Activated CD4-positive, alpha-beta T cell treated with anti-CD3 and anti-CD28 coated beads, Interleukin-10, Interleukin-2, amounts not matched to agents 100 ng/mL and 50 ng/mL, durations not matched to agents 16 hours and 8 hours (primary cell): ENCODE data around the gene GPR89B.
"Not testable (repeated sequence)": the region's sequence is repeated elsewhere in the genome, so short reads cannot be mapped to it uniquely, and the experiment has no call there.

Source experiments
- DNase-seq: peaks from one replicate; pipeline ENCODE4 v3.0.0-alpha.2; 2020

GPR89B gene

GRCh38 chr1:147928236-147929132 lies at the start of gene GPR89B:
Gene GPR89B (plus strand): TSS chr1:147928420. CDS start chr1:147928537, 117 bp downstream.
- peak; percentile 96 for DNase-seq

- no peak for DNase-seq
Observed at GRCh38 chr1:147879911-147880310, 48.3 kb upstream of the GPR89B start.

- no peak for DNase-seq
Observed at GRCh38 chr1:147882535-147882934, 45.7 kb upstream of the GPR89B start.

- peak; percentile 69 for DNase-seq
Observed at GRCh38 chr1:147890177-147890790, 37.9 kb upstream of the GPR89B start.

- no peak for DNase-seq
Observed at GRCh38 chr1:147891088-147891487, 37.1 kb upstream of the GPR89B start.

- DNase-seq = peak; percentile 17
Observed at GRCh38 chr1:147892216-147892615, 36.0 kb upstream of the GPR89B start.

- peak; percentile 54 for DNase-seq
Observed at GRCh38 chr1:147892731-147893214, 35.4 kb upstream of the GPR89B start.

GRCh38 chr1:147895123-147895522 lies 33.1 kb upstream of the GPR89B start:
- no peak for DNase-seq

GRCh38 chr1:147897029-147897752 lies 31.0 kb upstream of the GPR89B start:
- DNase-seq = no peak

- no peak for DNase-seq
Observed at GRCh38 chr1:147897789-147898188, 30.4 kb upstream of the GPR89B start.

GRCh38 chr1:147902253-147902845 lies 25.9 kb upstream of the GPR89B start, which contains the start of gene GJA8:
Gene GJA8 (plus strand): TSS chr1:147902795. CDS start chr1:147907956, 5,161 bp downstream.
- no peak for DNase-seq

GRCh38 chr1:147904726-147905125 lies 23.5 kb upstream of the GPR89B start:
- DNase-seq = peak; percentile 51

- no peak for DNase-seq
Observed at GRCh38 chr1:147907786-147908509, 20.3 kb upstream of the GPR89B start.

GRCh38 chr1:147912553-147912952 lies 15.7 kb upstream of the GPR89B start:
- DNase-seq = no peak

- DNase-seq = no peak
Observed at GRCh38 chr1:147913362-147913942, 14.8 kb upstream of the GPR89B start.

- no peak for DNase-seq
Observed at GRCh38 chr1:147919896-147920295, 8.3 kb upstream of the GPR89B start.

- DNase-seq = peak; percentile 39
Observed at GRCh38 chr1:147924813-147925212, 3.4 kb upstream of the GPR89B start.

- peak; percentile 17 for DNase-seq
Observed at GRCh38 chr1:147927215-147927614, 1.0 kb upstream of the GPR89B start.

GRCh38 chr1:147927689-147928088 lies 531 bp upstream of the GPR89B start:
- not testable (repeated sequence) for DNase-seq

- DNase-seq = not testable (repeated sequence)
Observed at GRCh38 chr1:147931137-147931536, 2.9 kb downstream of the GPR89B start.

GRCh38 chr1:147935296-147935695 lies 7.1 kb downstream of the GPR89B start:
- DNase-seq = not testable (repeated sequence)

- not testable (repeated sequence) for DNase-seq
Observed at GRCh38 chr1:147940456-147940855, 12.2 kb downstream of the GPR89B start.
